HG03469 (cell line): ENCODE data around the gene TRAF3.
"Not testable (repeated sequence)": the region's sequence is repeated elsewhere in the genome, so short reads cannot be mapped to it uniquely, and the experiment has no call there.

Source experiments
- ATAC-seq: cut with Tn5 transposase; IDR thresholded peaks from one replicate; pipeline ENCODE4 v1.9.1; 2021; ENCODE audit warnings: mild to moderate bottlenecking, moderate library complexity, moderate number of reproducible peaks; ENCODE audit not compliant: unreplicated experiment

The TRAF3 gene

DNA sequence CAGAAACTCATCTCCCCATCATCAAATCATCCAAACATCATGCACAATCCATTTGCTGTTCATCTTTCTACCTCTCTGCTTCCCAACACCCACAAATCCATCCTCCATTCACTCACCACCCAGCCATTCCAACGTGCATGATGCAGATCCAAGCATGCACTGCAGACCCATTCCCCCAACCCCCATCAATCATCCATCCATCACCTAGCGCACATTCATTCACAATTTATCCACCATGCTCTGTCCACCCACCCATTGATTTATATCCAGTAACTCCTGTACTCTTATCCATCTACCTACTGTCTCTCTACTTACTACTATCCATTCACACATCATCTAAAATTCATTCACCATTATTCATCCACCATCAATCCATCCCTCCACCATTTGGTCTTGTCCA lies 141.2 kb downstream of the TRAF3 start:
- no peak for ATAC-seq

DNA sequence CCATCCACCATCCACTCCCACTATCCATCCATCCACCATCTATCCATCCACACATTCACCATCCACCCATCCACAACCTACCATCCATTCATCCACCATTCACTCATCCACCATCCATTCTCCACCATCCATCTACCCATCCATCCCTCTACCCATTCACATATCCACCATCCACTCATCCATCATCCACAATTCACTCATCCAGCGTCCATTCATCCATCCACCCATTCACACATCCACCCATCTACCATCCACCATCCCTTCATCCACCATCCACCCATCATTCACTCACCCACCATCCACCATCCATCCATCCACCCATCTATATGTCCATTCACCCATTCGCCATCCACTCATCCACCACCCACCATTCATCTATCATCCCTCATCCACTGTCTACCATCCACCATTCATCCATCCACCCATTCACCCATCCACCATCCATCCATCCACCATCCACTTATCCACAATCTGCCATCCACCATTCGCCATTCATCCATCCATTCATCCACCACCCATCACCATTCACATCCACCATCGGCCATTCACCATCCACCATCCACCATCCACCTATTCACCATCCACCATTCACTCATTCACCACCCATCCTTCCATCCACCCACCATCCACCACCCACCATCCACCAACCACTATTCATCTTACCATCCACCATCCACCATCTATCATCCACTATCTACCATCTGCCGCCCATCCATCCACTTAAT lies 143.2 kb downstream of the TRAF3 start:
- ATAC-seq = no peak

DNA sequence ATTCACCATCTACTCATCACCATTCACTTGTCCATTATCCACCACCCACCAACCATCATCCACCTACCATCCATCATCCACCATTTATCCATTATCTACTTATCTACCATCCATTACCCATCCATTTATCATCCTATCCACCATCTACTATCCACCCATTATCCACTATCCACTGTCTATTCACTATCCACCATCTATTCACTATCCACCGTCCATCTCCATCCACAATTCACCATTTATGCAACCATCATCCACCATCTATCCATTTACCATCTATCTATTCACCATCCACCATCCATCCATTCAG lies 143.7 kb downstream of the TRAF3 start:
- ATAC-seq = no peak

DNA sequence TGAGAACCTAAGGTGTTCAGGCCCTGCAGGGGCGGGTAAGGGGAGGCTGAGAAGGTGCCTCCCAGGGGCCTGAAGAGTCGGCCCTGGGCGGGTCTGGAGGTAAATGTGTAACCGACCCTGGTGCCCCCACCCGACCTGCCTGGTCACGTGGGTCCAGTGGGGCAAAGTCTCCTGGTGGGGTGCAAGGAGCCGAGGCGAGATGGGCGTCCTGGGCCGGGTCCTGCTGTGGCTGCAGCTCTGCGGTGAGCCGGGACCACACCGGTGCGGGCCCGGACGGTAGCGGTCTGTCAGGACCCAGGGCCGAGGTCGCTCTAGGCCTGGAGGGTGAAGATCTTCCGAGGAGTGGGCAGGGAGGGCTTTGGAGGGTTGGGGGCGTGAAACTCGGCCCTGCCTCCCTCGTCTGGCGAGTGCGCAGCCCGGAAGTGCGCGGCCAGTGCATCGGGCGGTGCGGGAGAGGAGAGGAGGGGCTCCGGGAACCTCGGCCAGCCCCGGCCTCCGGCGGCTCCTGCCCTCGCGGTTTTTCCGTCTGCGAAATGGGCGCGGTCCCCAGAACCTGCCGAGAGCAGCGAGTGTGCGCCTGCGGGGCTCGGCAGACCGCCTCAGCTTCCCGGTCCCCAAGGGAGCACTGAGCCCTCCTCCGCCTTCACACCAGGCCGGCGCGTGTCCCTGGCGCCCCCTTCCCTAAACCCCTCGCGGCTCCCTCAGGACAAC lies 145.4 kb downstream of the TRAF3 start, which contains the start of gene AMN:
Gene AMN (plus strand): TSS at position 174 of the 711 bp plus-strand sequence. CDS start 26 bp downstream, at position 200.
- ATAC-seq = no peak

DNA sequence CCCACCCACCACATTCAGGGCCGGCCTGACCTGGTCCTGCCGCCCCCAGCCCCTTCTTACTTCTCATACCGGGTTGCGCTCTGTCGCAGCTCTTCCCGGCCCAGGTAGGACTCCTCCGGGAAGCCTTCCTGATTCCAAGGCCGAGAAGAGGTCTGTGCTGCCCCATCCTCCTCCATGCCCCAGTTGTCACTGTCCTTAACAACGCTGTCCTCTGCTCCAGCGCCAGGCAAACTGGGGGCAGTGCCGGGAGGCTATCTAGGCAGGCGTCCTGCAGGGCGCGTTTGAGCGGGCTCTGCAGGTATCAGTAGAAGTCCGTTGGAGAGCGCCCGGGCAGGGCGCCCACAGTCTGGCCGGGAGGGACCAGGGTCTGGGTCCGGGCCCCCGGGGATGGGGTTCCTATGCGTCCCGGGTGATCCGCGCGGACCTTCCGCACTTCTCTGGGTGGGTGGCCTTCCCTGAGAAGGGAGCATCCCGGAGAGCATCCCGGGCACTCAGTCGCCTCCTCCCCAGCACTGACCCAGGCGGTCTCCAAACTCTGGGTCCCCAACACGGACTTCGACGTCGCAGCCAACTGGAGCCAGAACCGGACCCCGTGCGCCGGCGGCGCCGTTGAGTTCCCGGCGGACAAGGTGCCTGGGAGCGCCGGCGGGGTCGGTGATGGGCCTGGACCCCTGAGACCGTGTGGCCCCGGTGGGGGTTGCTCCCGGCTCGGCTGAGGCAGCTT lies 146.1 kb downstream of the TRAF3 start:
- ATAC-seq = no peak

- no peak for ATAC-seq
Observed at GRCh38 chr14:102923925-102924486, 146.8 kb downstream of the TRAF3 start.

GRCh38 chr14:102924632-102925588 lies 147.7 kb downstream of the TRAF3 start:
- ATAC-seq = no peak

GRCh38 chr14:102925646-102926045 lies 148.4 kb downstream of the TRAF3 start:
- ATAC-seq = no peak

GRCh38 chr14:102926104-102926503 lies 148.9 kb downstream of the TRAF3 start:
- ATAC-seq = no peak

- not testable (repeated sequence) for ATAC-seq
Observed at GRCh38 chr14:102926840-102927239, 149.6 kb downstream of the TRAF3 start.

- ATAC-seq = no peak
Observed at GRCh38 chr14:102927346-102927877, 150.2 kb downstream of the TRAF3 start.

DNA sequence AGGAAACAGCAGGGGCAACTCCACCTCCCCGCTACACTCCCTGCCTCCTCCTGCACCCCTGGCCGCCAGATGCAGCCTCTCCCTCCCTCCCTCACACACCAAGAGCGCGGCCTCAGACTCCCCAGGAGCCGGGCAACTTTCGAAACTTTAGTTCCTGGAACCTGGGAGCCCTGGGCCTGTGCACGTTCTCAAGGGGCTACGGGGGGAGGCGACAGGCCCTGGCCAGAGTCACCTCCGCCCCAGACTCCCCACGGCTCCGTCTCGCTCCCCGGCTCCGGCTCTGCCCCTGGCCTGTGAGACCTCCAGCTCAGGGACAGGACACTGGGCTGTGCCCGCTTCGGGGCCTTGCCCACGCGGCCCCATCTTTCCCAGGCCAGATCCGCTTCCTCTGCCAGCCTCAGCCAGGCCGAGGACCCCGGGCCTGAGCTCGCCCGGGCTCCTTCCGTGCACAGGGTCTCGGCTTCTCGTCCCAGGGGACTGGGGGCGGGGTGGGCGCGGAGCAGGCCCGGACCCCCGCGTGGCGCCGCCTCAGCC lies 150.7 kb downstream of the TRAF3 start:
- ATAC-seq = no peak

- ATAC-seq = no peak
Observed at GRCh38 chr14:102928412-102929240, 151.4 kb downstream of the TRAF3 start.

DNA sequence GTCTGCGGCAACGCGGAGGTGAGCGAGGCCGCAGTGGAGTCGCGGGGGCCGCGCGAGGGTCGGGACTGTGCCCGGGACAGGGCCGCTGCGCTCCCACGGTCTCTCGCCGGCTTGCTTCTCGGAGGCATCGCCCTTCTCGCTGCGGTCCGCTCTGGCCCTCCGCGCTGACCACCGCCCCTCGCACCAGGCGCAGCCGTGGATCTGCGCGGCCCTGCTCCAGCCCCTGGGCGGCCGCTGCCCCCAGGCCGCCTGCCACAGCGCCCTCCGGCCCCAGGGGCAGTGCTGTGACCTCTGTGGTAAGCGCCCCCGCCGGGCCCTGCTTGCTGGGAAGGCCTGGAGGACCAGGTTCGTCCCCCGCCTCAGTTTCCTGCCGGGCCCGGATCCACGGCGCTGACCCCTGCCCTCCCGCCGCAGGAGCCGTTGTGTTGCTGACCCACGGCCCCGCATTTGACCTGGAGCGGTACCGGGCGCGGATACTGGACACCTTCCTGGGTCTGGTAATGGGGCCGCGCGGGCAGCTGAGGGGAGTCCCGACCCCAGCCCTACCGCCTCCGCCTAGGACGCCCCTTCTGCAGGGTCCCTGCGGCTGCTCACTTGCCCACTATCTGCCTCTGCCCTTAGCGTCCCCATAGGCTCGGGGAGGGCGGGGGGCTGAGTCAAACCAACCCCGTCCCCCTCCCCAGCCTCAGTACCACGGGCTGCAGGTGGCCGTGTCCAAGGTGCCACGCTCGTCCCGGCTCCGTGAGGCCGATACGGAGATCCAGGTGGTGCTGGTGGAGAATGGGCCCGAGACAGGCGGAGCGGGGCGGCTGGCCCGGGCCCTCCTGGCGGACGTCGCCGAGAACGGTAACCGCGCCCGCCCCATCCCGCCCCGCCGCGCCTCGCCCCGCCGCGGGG lies 152.2 kb downstream of the TRAF3 start:
- ATAC-seq = no peak

GRCh38 chr14:102930138-102930752 lies 153.0 kb downstream of the TRAF3 start:
- no peak for ATAC-seq

- no peak for ATAC-seq
Observed at GRCh38 chr14:102930753-102931579, 153.7 kb downstream of the TRAF3 start.
